HG03045 (cell line): Measurements from ENCODE around the gene MIA2.

Experiments used
- ATAC-seq: cut with Tn5 transposase; IDR thresholded peaks from one replicate; pipeline ENCODE4 v1.9.1; 2021; ENCODE audit warnings: mild to moderate bottlenecking, moderate library complexity; ENCODE audit not compliant: unreplicated experiment

MIA2 gene

GRCh38 chr14:39432179-39432618, 198.5 kb downstream of the MIA2 start, which contains the start of gene FBXO33:
Gene FBXO33 (minus strand): TSS chr14:39432433. CDS start chr14:39432162, 271 bp downstream.
- ATAC-seq, result peak; percentile 87

GRCh38 chr14:39432619-39433451, 199.1 kb downstream of the MIA2 start:
- peak; percentile 67 for ATAC-seq

GRCh38 chr14:39433452-39433813, 199.7 kb downstream of the MIA2 start:
- ATAC-seq, result no peak

GRCh38 chr14:39434401-39434800, 200.7 kb downstream of the MIA2 start:
- no peak for ATAC-seq

- ATAC-seq, result no peak
Observed at GRCh38 chr14:39435241-39435640, 201.5 kb downstream of the MIA2 start.
